Activated T-helper 1 cell treated with anti-CD3 and anti-CD28 coated beads, Interleukin-12 subunit alpha, Interleukin-12 subunit beta, Interleukin-2, Interleukin-4 antibody, amounts not matched to agents 30 ng/mL and 10 ng/mL and 1 ng/mL, durations not matched to agents 14 hours and 24 hours and 36 hours (primary cell): ENCODE results near the gene ZNF417. TPM values are rescaled to one million over a fixed set of nuclear protein-coding genes. Genes with fewer than 3 reads are reported as not detected.
"Not testable (repeated sequence)": the region's sequence is repeated elsewhere in the genome, so short reads cannot be mapped to it uniquely, and the experiment has no call there.

Experiments used
- DNase-seq: peaks from one replicate; pipeline ENCODE4 v3.0.0; 2021; ENCODE audit warnings: low spot score
- H3K27ac Mint-ChIP-seq: one replicate; pipeline ENCODE4 v1.8.0; 2021; ENCODE audit warnings: mild to moderate bottlenecking, mixed read lengths
- H3K27me3 Mint-ChIP-seq: one replicate; pipeline ENCODE4 v1.8.0; 2022; ENCODE audit warnings: mild to moderate bottlenecking, moderate library complexity, mixed read lengths; ENCODE audit not compliant: insufficient read depth
- H3K36me3 Mint-ChIP-seq: one replicate; pipeline ENCODE4 v1.8.0; 2021; ENCODE audit warnings: low read depth, mixed read lengths
- H3K4me1 Mint-ChIP-seq: one replicate; pipeline ENCODE4 v1.8.0; 2021; ENCODE audit warnings: low read depth, mixed read lengths
- H3K4me3 Mint-ChIP-seq: one replicate; pipeline ENCODE4 v1.8.0; 2021; ENCODE audit warnings: mild to moderate bottlenecking, moderate library complexity, mixed read lengths
- H3K9me3 Mint-ChIP-seq: one replicate; pipeline ENCODE4 v1.8.0; 2021; ENCODE audit warnings: mixed read lengths
- intact Hi-C: fragments of 100-400 bp; cut with micrococcal nuclease; formaldehyde crosslinking; loops from one replicate; pipeline ENCODE4 v1.15.1; 2024
- total RNA-seq: library from RNA; stranded (reverse); gene quantifications from 2 replicates; pipeline ENCODE4 v1.2.3, GENCODE V29; 2022

The ZNF417 gene
- total RNA-seq, result 10.9 and 11.6 TPM in 2 replicates

- peak within 1 kb of the TSS; percentile 91 for H3K4me3 Mint-ChIP-seq
- H3K4me1 Mint-ChIP-seq, result peaks cover 15% of the 10 kb centered on the region
- H3K9me3 Mint-ChIP-seq, result peaks cover 59% of the 10 kb centered on the region
- intact Hi-C loops, result loop anchor here (1.0 to 2.0 kb wide), 13 partner anchors 27 to 510 kb away; partner anchors contain the start of genes ZNF134, ZNF17, ZNF256 and ZNF416
- H3K27ac Mint-ChIP-seq, result peak within 1 kb of the TSS; percentile 92
- H3K36me3 Mint-ChIP-seq, result peaks cover 48% of the 10 kb centered on the region
- DNase-seq, result peak; percentile 82
- not testable (repeated sequence) for H3K27me3 Mint-ChIP-seq
Observed at GRCh38 chr19:57916168-57916995, at the start of gene ZNF417. Gene ZNF417 (minus strand): TSS chr19:57916592. CDS start chr19:57916411, 181 bp downstream.

GRCh38 chr19:57964761-57965160 is 48.4 kb upstream of the ZNF417 start:
- intact Hi-C loops, result no loop called here
- DNase-seq, result no peak
- H3K27ac Mint-ChIP-seq, result no peak overlapping the region
- peaks cover 39% of the 10 kb centered on the region for H3K9me3 Mint-ChIP-seq
- H3K27me3 Mint-ChIP-seq, result no peaks in the 10 kb centered on the region
- H3K4me3 Mint-ChIP-seq, result no peak overlapping the region
- no peaks in the 10 kb centered on the region for H3K36me3 Mint-ChIP-seq
- H3K4me1 Mint-ChIP-seq, result no peaks in the 10 kb centered on the region

- no peaks in the 10 kb centered on the region for H3K27me3 Mint-ChIP-seq
- no peak for DNase-seq
- H3K4me3 Mint-ChIP-seq, result no peak overlapping the region
- H3K36me3 Mint-ChIP-seq, result no peaks in the 10 kb centered on the region
- peaks cover 41% of the 10 kb centered on the region for H3K9me3 Mint-ChIP-seq
- H3K27ac Mint-ChIP-seq, result no peak overlapping the region
- H3K4me1 Mint-ChIP-seq, result no peaks in the 10 kb centered on the region
- intact Hi-C loops, result no loop called here
Observed at GRCh38 chr19:57961785-57962184, 45.4 kb upstream of the ZNF417 start.

- no peaks in the 10 kb centered on the region for H3K36me3 Mint-ChIP-seq
- no peak overlapping the region for H3K4me3 Mint-ChIP-seq
- intact Hi-C loops, result no loop called here
- H3K4me1 Mint-ChIP-seq, result no peaks in the 10 kb centered on the region
- peaks cover 56% of the 10 kb centered on the region for H3K9me3 Mint-ChIP-seq
- DNase-seq, result no peak
- H3K27ac Mint-ChIP-seq, result no peak overlapping the region
- H3K27me3 Mint-ChIP-seq, result no peaks in the 10 kb centered on the region
Observed at GRCh38 chr19:57954996-57955395, 38.6 kb upstream of the ZNF417 start.

- H3K36me3 Mint-ChIP-seq, result peaks cover 14% of the 10 kb centered on the region
- no peak for DNase-seq
- H3K27ac Mint-ChIP-seq, result no peak overlapping the region
- no peak overlapping the region for H3K4me3 Mint-ChIP-seq
- peaks cover 12% of the 10 kb centered on the region for H3K4me1 Mint-ChIP-seq
- no peaks in the 10 kb centered on the region for H3K27me3 Mint-ChIP-seq
- intact Hi-C loops, result no loop called here
- H3K9me3 Mint-ChIP-seq, result peaks cover 52% of the 10 kb centered on the region
Observed at GRCh38 chr19:57949702-57950101, 33.3 kb upstream of the ZNF417 start.

- Mint-ChIP-seq H3K9me3 (peaks cover 52% of the 10 kb centered on the region), H3K27me3 (no peaks in the 10 kb centered on the region), H3K4me3 (no peak overlapping the region), H3K4me1 (peaks cover 12% of the 10 kb centered on the region), H3K36me3 (peaks cover 18% of the 10 kb centered on the region), H3K27ac (no peak overlapping the region)
- intact Hi-C loops, result no loop called here
- DNase-seq, result no peak
Observed at GRCh38 chr19:57949296-57949695, 32.9 kb upstream of the ZNF417 start.

- intact Hi-C loops, result loop anchor here (1.0 kb wide), 3 partner anchors 31 to 368 kb away; partner anchors contain the start of genes ZNF417 and ZNF606
Observed at GRCh38 chr19:57947419-57948134, 31.2 kb upstream of the ZNF417 start, which contains the start of gene ZNF256. Gene ZNF256 (minus strand): TSS chr19:57947706. CDS start chr19:57947474, 232 bp downstream.

GRCh38 chr19:57947088-57947418 is 30.7 kb upstream of the ZNF417 start:
- H3K4me3 Mint-ChIP-seq, result peak overlapping the region; percentile 94
- H3K9me3 Mint-ChIP-seq, result peaks cover 61% of the 10 kb centered on the region
- no peak for DNase-seq
- H3K27me3 Mint-ChIP-seq, result no peaks in the 10 kb centered on the region
- H3K27ac Mint-ChIP-seq, result no peak overlapping the region
- intact Hi-C loops, result loop anchor here (1.0 kb wide), 3 partner anchors 31 to 368 kb away; partner anchors contain the start of genes ZNF417 and ZNF606
- peaks cover 38% of the 10 kb centered on the region for H3K36me3 Mint-ChIP-seq
- H3K4me1 Mint-ChIP-seq, result peaks cover 12% of the 10 kb centered on the region

More at GRCh38 chr19:57947419-57948134, 31.2 kb upstream of the ZNF417 start, which contains the start of gene ZNF256:
- Mint-ChIP-seq H3K36me3 (peaks cover 32% of the 10 kb centered on the region), H3K27ac (peak within 1 kb of the TSS; percentile 89), H3K4me3 (peak within 1 kb of the TSS; percentile 94), H3K27me3 (no peaks in the 10 kb centered on the region), H3K4me1 (peaks cover 12% of the 10 kb centered on the region), H3K9me3 (peaks cover 56% of the 10 kb centered on the region)
- DNase-seq, result peak; percentile 78

GRCh38 chr19:57946316-57946715 is 29.9 kb upstream of the ZNF417 start:
- intact Hi-C loops, result no loop called here
- peaks cover 62% of the 10 kb centered on the region for H3K9me3 Mint-ChIP-seq
- peak overlapping the region; percentile 94 for H3K4me3 Mint-ChIP-seq
- H3K27me3 Mint-ChIP-seq, result no peaks in the 10 kb centered on the region
- H3K27ac Mint-ChIP-seq, result no peak overlapping the region
- H3K36me3 Mint-ChIP-seq, result peaks cover 45% of the 10 kb centered on the region
- DNase-seq, result no peak
- H3K4me1 Mint-ChIP-seq, result peaks cover 12% of the 10 kb centered on the region

- Mint-ChIP-seq H3K36me3 (peaks cover 59% of the 10 kb centered on the region), H3K9me3 (peaks cover 67% of the 10 kb centered on the region), H3K27ac (no peak overlapping the region), H3K27me3 (no peaks in the 10 kb centered on the region), H3K4me3 (no peak overlapping the region), H3K4me1 (peaks cover 9% of the 10 kb centered on the region)
- DNase-seq, result no peak
- intact Hi-C loops, result no loop called here
Observed at GRCh38 chr19:57941593-57941992, 25.2 kb upstream of the ZNF417 start.

- H3K4me3 Mint-ChIP-seq, result no peak overlapping the region
- no peak overlapping the region for H3K27ac Mint-ChIP-seq
- H3K36me3 Mint-ChIP-seq, result peaks cover 23% of the 10 kb centered on the region
- H3K4me1 Mint-ChIP-seq, result no peaks in the 10 kb centered on the region
- no peaks in the 10 kb centered on the region for H3K27me3 Mint-ChIP-seq
- intact Hi-C loops, result no loop called here
- no peak for DNase-seq
- peaks cover 49% of the 10 kb centered on the region for H3K9me3 Mint-ChIP-seq
Observed at GRCh38 chr19:57935731-57936130, 19.3 kb upstream of the ZNF417 start.

GRCh38 chr19:57934820-57935665 is 18.7 kb upstream of the ZNF417 start, which contains the start of gene ZNF418:
Gene ZNF418 (minus strand): TSS chr19:57935402. CDS start chr19:57933822, 1,580 bp downstream.
- peak; percentile 8 for DNase-seq
- H3K9me3 Mint-ChIP-seq, result peaks cover 54% of the 10 kb centered on the region
- peaks cover 23% of the 10 kb centered on the region for H3K36me3 Mint-ChIP-seq
- no peaks in the 10 kb centered on the region for H3K4me1 Mint-ChIP-seq
- no peaks in the 10 kb centered on the region for H3K27me3 Mint-ChIP-seq
- peak within 1 kb of the TSS; percentile 7 for H3K27ac Mint-ChIP-seq
- intact Hi-C loops, result no loop called here
- peak within 1 kb of the TSS; percentile 81 for H3K4me3 Mint-ChIP-seq
